K562 (cell line): ENCODE results near the gene FHIT. TPM values are rescaled to one million over a fixed set of nuclear protein-coding genes. Genes with fewer than 3 reads are reported as not detected.

ENCODE experiments used
- ATAC-seq: fragments of 200-7000 bp; cut with Tn5 transposase; 3 replicates; pipeline ENCODE4 v1.9.1; 2020; ENCODE audit warnings: moderate library complexity
- BruUV-seq: library from RNA; stranded (reverse); fragments of 400-500 nt; replicated peaks from 2 replicates; lab custom pipeline; 2021; lab: Mats Ljungman, UMichigan
- CTCF ChIA-PET: fragments of 300-600 bp; formaldehyde crosslinking; extraction: SDS; loops from one replicate; lab custom pipeline; 2021; ENCODE audit warnings: low intra/inter-chr PET ratio; lab: Yijun Ruan, JAX
- POLR2A ChIA-PET: fragments of 300-600, 350-650 bp; sonication (Branson Sonifier 250); formaldehyde crosslinking; extraction: SDS; loops from one replicate; lab custom pipeline; 2021; ENCODE audit warnings: antibody characterized with exemption, inconsistent platforms; lab: Yijun Ruan, JAX
- DNase-seq, 4 experiments: peaks; one replicate each; pipeline versions ENCODE4 v3.0.0 to v3.0.0-alpha.2; 2011 to 2018; ENCODE audit warnings: low spot score in 3 of 4, mixed read lengths in 3 of 4; ENCODE audit errors: extremely low read depth in 1 of 4
- FAIRE-seq: peaks from 2 replicates; lab custom pipeline; 2011; peaks lifted over from hg19 to GRCh38; lab: Jason Lieb, UNC
- H2AFZ ChIP-seq: 2 replicates; pipeline ENCODE4 v1.6.0; 2011; ENCODE audit warnings: low read depth, low read length, control low read depth, inconsistent platforms
- H3K27ac ChIP-seq: fragments of 200-600 bp; 3 replicates; pipeline ENCODE4 v1.8.0; 2011; ENCODE audit warnings: low read depth, mild to moderate bottlenecking, control low read depth, inconsistent platforms, low read length, moderate library complexity, mixed read lengths; ENCODE audit errors: extremely low read depth
- H3K27me3 ChIP-seq, 2 experiments: fragments of 300-600 bp in 1 of 2; 2 replicates in 1 of 2; 3 replicates in 1 of 2; pipeline versions ENCODE4 v1.6.0 to v1.8.0; 2011; ENCODE audit warnings: inconsistent platforms in 2 of 2, low read length in 2 of 2, mild to moderate bottlenecking in 1 of 2, mixed read lengths in 1 of 2, moderate library complexity in 1 of 2; ENCODE audit not compliant: control insufficient read depth in 2 of 2, insufficient read depth in 2 of 2
- H3K36me3 ChIP-seq: fragments of 300-600 bp; 3 replicates; pipeline ENCODE4 v1.8.0; 2011; ENCODE audit warnings: mild to moderate bottlenecking, low read length, inconsistent platforms; ENCODE audit not compliant: control insufficient read depth, insufficient read depth
- H3K4me1 ChIP-seq, 2 experiments: fragments of 200-600 bp in 1 of 2; replicated peaks in 1 of 2; 2 replicates in 1 of 2; 3 replicates in 1 of 2; pipeline versions ENCODE4 v1.5.1 to v1.8.0; 2011; ENCODE audit warnings: inconsistent platforms in 2 of 2, low read length in 2 of 2, mild to moderate bottlenecking in 1 of 2, mixed read lengths in 1 of 2, moderate library complexity in 1 of 2; ENCODE audit not compliant: control insufficient read depth in 2 of 2, insufficient read depth in 2 of 2
- H3K4me2 ChIP-seq: 2 replicates; pipeline ENCODE4 v1.6.1; 2011; ENCODE audit warnings: low read length, control low read depth, inconsistent platforms, mixed read lengths; ENCODE audit not compliant: insufficient read depth
- H3K4me3 ChIP-seq: fragments of 200-600 bp; sonication (generic), shearing (Covaris generic); 2 replicates; pipeline ENCODE4 v1.5.1; 2016; ENCODE audit warnings: control low read depth, inconsistent platforms
- H3K79me2 ChIP-seq: fragments of 200-600 bp; 3 replicates; pipeline ENCODE4 v1.8.0; 2011; ENCODE audit warnings: low read length, inconsistent platforms; ENCODE audit not compliant: control insufficient read depth, insufficient read depth
- H3K9ac ChIP-seq, 2 experiments: 2 replicates each; pipeline versions ENCODE4 v1.6.0 to v1.6.1; 2011; ENCODE audit warnings: low read depth in 2 of 2, low read length in 2 of 2, control low read depth in 1 of 2, inconsistent platforms in 1 of 2, mild to moderate bottlenecking in 1 of 2, mixed read lengths in 1 of 2; ENCODE audit not compliant: insufficient read depth in 1 of 2
- H3K9me1 ChIP-seq: one replicate; pipeline ENCODE4 v1.6.0; 2011; ENCODE audit warnings: inconsistent platforms, mild to moderate bottlenecking, low read length, moderate library complexity; ENCODE audit not compliant: control insufficient read depth, insufficient read depth
- H3K9me3 ChIP-seq: replicated peaks from 2 replicates; pipeline ENCODE4 v1.5.1; 2011; ENCODE audit warnings: low read depth, low read length, inconsistent platforms; ENCODE audit not compliant: control insufficient read depth, insufficient read depth
- H4K20me1 ChIP-seq: replicated peaks from 2 replicates; pipeline ENCODE4 v1.6.1; 2011; ENCODE audit warnings: low read length, inconsistent platforms, mixed read lengths; ENCODE audit not compliant: control insufficient read depth, insufficient read depth
- BCOR ChIP-seq: fragments of 450-650 bp; IDR thresholded peaks from 2 replicates; pipeline ENCODE4 v1.6.1; 2016
- CHCHD3 ChIP-seq: fragments of 250-450 bp; sonication (Bioruptor Pico); IDR thresholded peaks from 2 replicates; pipeline ENCODE4 v2.1.2; 2022; ENCODE audit warnings: mild to moderate bottlenecking
- MEIS2 ChIP-seq: fragments of 450-650 bp; IDR thresholded peaks from 2 replicates; pipeline ENCODE4 v1.6.1; 2014; ENCODE audit warnings: mild to moderate bottlenecking; ENCODE audit not compliant: partially characterized antibody
- MIER1 ChIP-seq: fragments of 450-650 bp; IDR thresholded peaks from 2 replicates; pipeline ENCODE4 v1.6.1; 2016; ENCODE audit warnings: antibody characterized with exemption, mild to moderate bottlenecking, low read depth
- TCF7L2 ChIP-seq: fragments of 150-350 bp; IDR thresholded peaks from 2 replicates; pipeline ENCODE4 v1.6.1; 2016; ENCODE audit warnings: low read depth, mild to moderate bottlenecking, low read length, moderate library complexity
- ZNF316 ChIP-seq: fragments of 450-650 bp; IDR thresholded peaks from 2 replicates; pipeline ENCODE4 v1.6.1; 2016
- ZNF766 ChIP-seq: fragments of 200-800 bp; sonication (Bioruptor generic); conservative IDR thresholded peaks from 2 replicates; pipeline ENCODE4 v1.6.1; 2016; ENCODE audit warnings: missing genetic modification characterization, missing compliant biosample characterization
- WGBS: fragments of 100-300 bp; shearing (Covaris generic); methylation state at CpG from one replicate; pipeline ENCODE4 v1.1.6; 2016; ENCODE audit warnings: low coverage, mixed read lengths; ENCODE audit not compliant: insufficient coverage; ENCODE audit errors: missing lambda C conversion rate; 5-methylcytosine and 5-hydroxymethylcytosine counted together
- in situ Hi-C: fragments of 300-500 bp; cut with MboI; formaldehyde crosslinking; loops from 4 replicates; pipeline ENCODE4 v1.15.0; 2018; ENCODE audit warnings: inconsistent platforms, mixed read lengths
- intact Hi-C: fragments of 100-400 bp; cut with micrococcal nuclease; formaldehyde crosslinking; loops from 2 replicates; pipeline ENCODE4 v1.14.2; 2022
- polyA plus RNA-seq, 8 experiments: library from polyadenylated mRNA; depleted of rRNA in 4 of 8; stranded (reverse) in 5 of 8; unstranded in 3 of 8; fragments of >200 nt; fragmentation: Nextera tagmentation in 2 of 8; fragmentation: Illumina TruSeq in 1 of 8; extraction: Ambion mirVana in 2 of 8; extraction: Trizol in 1 of 8; gene quantifications; 2 replicates each; pipeline versions ENCODE4 v1.2.1 to v1.2.3, GENCODE V29; 2011 to 2014; ENCODE audit warnings: inconsistent platforms in 1 of 8, missing spikeins in 1 of 8
- total RNA-seq, 7 experiments: library from RNA; depleted of rRNA in 6 of 7; stranded (reverse); fragments of >200 nt in 6 of 7; fragmentation: Illumina TruSeq in 2 of 7; extraction: Trizol in 2 of 7; gene quantifications; 2 replicates each; pipeline versions ENCODE4 v1.2.1 to v1.2.3, GENCODE V29; 2011 to 2021; ENCODE audit warnings: low replicate concordance in 1 of 7
- TF ChIP-seq, protein P1 (sequence below): fragments of 450-650 bp; IDR thresholded peaks from 2 replicates; pipeline ENCODE4 v1.6.1; 2018; ENCODE audit not compliant: partially characterized antibody
- TF ChIP-seq, protein P2 (sequence below): sonication (generic); formaldehyde crosslinking; IDR thresholded peaks from 2 replicates; pipeline ENCODE4 v1.8.1; 2023; ENCODE audit warnings: mild to moderate bottlenecking, missing genetic modification reagents

FHIT gene
- total and polyA plus RNA-seq, 9 of the 15 experiments (the other 6 are each of a cell fraction or from before 2014, with no cell fraction given) = 1.7 to 9.1 (median 4.3) TPM

DNA sequence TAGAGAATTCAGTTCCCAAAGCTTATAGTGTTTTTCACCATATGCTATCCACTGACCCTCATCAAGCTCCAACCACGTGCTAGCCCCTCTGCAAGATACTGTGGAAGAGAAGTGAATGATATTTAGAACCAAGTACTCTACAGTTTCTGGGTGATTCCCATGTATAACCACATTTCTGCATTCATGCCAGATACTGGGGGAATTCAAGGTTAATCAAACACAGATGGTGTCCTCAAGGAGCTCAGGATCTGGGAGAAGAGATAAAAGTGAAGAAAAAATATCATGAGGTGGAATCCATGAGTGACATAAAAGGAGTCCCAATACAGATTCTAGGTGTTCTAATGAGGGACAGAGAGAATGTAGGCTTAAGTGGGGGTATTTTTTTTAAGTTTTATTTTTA is 195.8 kb downstream of the FHIT start:
- H3K9ac ChIP-seq = no peak overlapping the region
- ChIA-PET CTCF (no interaction called here), POLR2A (interaction anchor here (0.5 kb wide), 1 partner anchor 12 kb away, joined by 3 read pairs; no protein-coding TSS in a partner anchor)
- no peak for DNase-seq
- no peaks in the 10 kb centered on the region for H4K20me1 ChIP-seq
- H3K4me1 ChIP-seq = no peaks in the 10 kb centered on the region; a peak in 1 of 5 replicates
- in situ Hi-C loops (no loop called here), intact Hi-C loops (no loop called here)
- TF ChIP-seq CHCHD3 (CRISPR knock-in tag) (no peak), BCOR (no peak), ZNF766 (CRISPR knock-in tag) (no peak), MIER1 (no peak), TCF7L2 (no peak), MEIS2 (no peak), ZNF316 (no peak)
- TF ChIP-seq, protein P1, sequence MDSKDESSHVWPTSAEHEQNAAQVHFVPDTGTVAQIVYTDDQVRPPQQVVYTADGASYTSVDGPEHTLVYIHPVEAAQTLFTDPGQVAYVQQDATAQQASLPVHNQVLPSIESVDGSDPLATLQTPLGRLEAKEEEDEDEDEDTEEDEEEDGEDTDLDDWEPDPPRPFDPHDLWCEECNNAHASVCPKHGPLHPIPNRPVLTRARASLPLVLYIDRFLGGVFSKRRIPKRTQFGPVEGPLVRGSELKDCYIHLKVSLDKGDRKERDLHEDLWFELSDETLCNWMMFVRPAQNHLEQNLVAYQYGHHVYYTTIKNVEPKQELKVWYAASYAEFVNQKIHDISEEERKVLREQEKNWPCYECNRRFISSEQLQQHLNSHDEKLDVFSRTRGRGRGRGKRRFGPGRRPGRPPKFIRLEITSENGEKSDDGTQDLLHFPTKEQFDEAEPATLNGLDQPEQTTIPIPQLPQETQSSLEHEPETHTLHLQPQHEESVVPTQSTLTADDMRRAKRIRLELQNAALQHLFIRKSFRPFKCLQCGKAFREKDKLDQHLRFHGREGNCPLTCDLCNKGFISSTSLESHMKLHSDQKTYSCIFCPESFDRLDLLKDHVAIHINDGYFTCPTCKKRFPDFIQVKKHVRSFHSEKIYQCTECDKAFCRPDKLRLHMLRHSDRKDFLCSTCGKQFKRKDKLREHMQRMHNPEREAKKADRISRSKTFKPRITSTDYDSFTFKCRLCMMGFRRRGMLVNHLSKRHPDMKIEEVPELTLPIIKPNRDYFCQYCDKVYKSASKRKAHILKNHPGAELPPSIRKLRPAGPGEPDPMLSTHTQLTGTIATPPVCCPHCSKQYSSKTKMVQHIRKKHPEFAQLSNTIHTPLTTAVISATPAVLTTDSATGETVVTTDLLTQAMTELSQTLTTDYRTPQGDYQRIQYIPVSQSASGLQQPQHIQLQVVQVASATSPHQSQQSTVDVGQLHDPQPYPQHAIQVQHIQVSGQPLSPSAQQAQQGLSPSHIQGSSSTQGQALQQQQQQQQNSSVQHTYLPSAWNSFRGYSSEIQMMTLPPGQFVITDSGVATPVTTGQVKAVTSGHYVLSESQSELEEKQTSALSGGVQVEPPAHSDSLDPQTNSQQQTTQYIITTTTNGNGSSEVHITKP = no peak
- TF ChIP-seq, protein P2, sequence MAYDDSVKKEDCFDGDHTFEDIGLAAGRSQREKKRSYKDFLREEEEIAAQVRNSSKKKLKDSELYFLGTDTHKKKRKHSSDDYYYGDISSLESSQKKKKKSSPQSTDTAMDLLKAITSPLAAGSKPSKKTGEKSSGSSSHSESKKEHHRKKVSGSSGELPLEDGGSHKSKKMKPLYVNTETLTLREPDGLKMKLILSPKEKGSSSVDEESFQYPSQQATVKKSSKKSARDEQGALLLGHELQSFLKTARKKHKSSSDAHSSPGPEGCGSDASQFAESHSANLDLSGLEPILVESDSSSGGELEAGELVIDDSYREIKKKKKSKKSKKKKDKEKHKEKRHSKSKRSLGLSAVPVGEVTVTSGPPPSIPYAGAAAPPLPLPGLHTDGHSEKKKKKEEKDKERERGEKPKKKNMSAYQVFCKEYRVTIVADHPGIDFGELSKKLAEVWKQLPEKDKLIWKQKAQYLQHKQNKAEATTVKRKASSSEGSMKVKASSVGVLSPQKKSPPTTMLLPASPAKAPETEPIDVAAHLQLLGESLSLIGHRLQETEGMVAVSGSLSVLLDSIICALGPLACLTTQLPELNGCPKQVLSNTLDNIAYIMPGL (CRISPR knock-in tag) = no peak
- ATAC-seq = no peak
- no TSS peak for BruUV-seq
- no peaks in the 10 kb centered on the region for H3K9me3 ChIP-seq
- H3K4me2 ChIP-seq = no peak overlapping the region
- H3K27ac ChIP-seq = no peak overlapping the region
- WGBS = 9% methylated on average over 1 of the region's 1 CpG
- H3K4me3 ChIP-seq = no peak overlapping the region
- H2AFZ ChIP-seq = no peak overlapping the region
- H3K9me1 ChIP-seq = no peaks in the 10 kb centered on the region
- H3K27me3 ChIP-seq = no peaks in the 10 kb centered on the region
- H3K79me2 ChIP-seq = no peaks in the 10 kb centered on the region
- no peak for FAIRE-seq
- no peaks in the 10 kb centered on the region for H3K36me3 ChIP-seq
